ENCODE data around the gene HAPLN2. TPM values are rescaled to one million over a fixed set of nuclear protein-coding genes. Genes with fewer than 3 reads are reported as not detected.

HAPLN2 gene
- total RNA-seq, 1 experiment from 2014 or later = 0.21 TPM

GRCh38 chr1:156670359-156670758 lies 51.1 kb downstream of the HAPLN2 start:
- Histone ChIP-seq H3K4me3 (ENCODE audit: low read depth in 2 of 2, low read length in 2 of 2) (no peak overlapping the region), H3K36me3 (ENCODE audit: control insufficient read depth, insufficient read depth, low read length) (no peaks in the 10 kb centered on the region), H3K27ac (ENCODE audit: low read length) (peak overlapping the region; percentile 39; the same call in 1 of the 2 replicates), H3K9me3 (ENCODE audit: control insufficient read depth, insufficient read depth, low read depth, low read length) (no peaks in the 10 kb centered on the region), H3K27me3 (ENCODE audit: control insufficient read depth, insufficient read depth, low read length) (no peaks in the 10 kb centered on the region), H3K4me1 (ENCODE audit: control insufficient read depth, insufficient read depth, low read length) (peaks cover 31% of the 10 kb centered on the region)
- in situ Hi-C loops (cut with HindIII; ENCODE audit: low pct_unique_long_range_greater_than_20kb, low sequenced_read_pairs) (no loop called here), intact Hi-C loops (cut with micrococcal nuclease; ENCODE audit: unreplicated experiment) (no loop called here)
- TF ChIP-seq SIN3A (IDR thresholded peaks at IDR 0.05; ENCODE audit: borderline replicate concordance, insufficient read depth, low read depth, low read length) = no peak
- TF ChIP-seq TCF7L2 (IDR thresholded peaks at IDR 0.05; ENCODE audit: low read depth, low read length) = no peak
- TF ChIP-seq REST (IDR thresholded peaks at IDR 0.05; ENCODE audit: insufficient read depth in 1 of 2, low read depth in 2 of 2, low read length in 1 of 2) = no peak
- TF ChIP-seq CTCF (IDR thresholded peaks at IDR 0.05) = no peak
- TF ChIP-seq POLR2AphosphoS5 (IDR thresholded peaks at IDR 0.05; ENCODE audit: low read depth, low read length) = no peak
- no peak for ATAC-seq
- no TSS peak for BruUV-seq (replicated peaks)
- CTCF ChIA-PET = interaction anchor here (1.1 kb wide), 1 partner anchor 19 kb away, joined by 3 read pairs; no protein-coding TSS in a partner anchor
- POLR2A ChIA-PET = interaction anchor here (0.5 to 0.7 kb wide), 2 partner anchors 65 to 1362 kb away, joined by 6 to 12 read pairs; partner anchors contain the start of gene FDPS
- no peak for DNase-seq (ENCODE audit: low read depth, low spot score)

GRCh38 chr1:156670791-156671190 lies 51.6 kb downstream of the HAPLN2 start:
- intact Hi-C loops (cut with micrococcal nuclease; ENCODE audit: unreplicated experiment) = no loop called here
- no peak for ATAC-seq
- CTCF ChIA-PET = no interaction called here
- Histone ChIP-seq H3K4me1 (ENCODE audit: control insufficient read depth, insufficient read depth, low read length) (peaks cover 28% of the 10 kb centered on the region), H3K4me3 (ENCODE audit: low read depth in 2 of 2, low read length in 2 of 2) (no peak overlapping the region), H3K36me3 (ENCODE audit: control insufficient read depth, insufficient read depth, low read length) (no peaks in the 10 kb centered on the region), H3K27ac (ENCODE audit: low read length) (no peak overlapping the region), H3K9me3 (ENCODE audit: control insufficient read depth, insufficient read depth, low read depth, low read length) (no peaks in the 10 kb centered on the region), H3K27me3 (ENCODE audit: control insufficient read depth, insufficient read depth, low read length) (no peaks in the 10 kb centered on the region)
- TF ChIP-seq TCF7L2 (IDR thresholded peaks at IDR 0.05; ENCODE audit: low read depth, low read length) (no peak), SIN3A (IDR thresholded peaks at IDR 0.05; ENCODE audit: borderline replicate concordance, insufficient read depth, low read depth, low read length) (no peak), CTCF (IDR thresholded peaks at IDR 0.05) (no peak), REST (IDR thresholded peaks at IDR 0.05; ENCODE audit: insufficient read depth in 1 of 2, low read depth in 2 of 2, low read length in 1 of 2) (no peak), POLR2AphosphoS5 (IDR thresholded peaks at IDR 0.05; ENCODE audit: low read depth, low read length) (no peak)
- in situ Hi-C loops (cut with HindIII; ENCODE audit: low pct_unique_long_range_greater_than_20kb, low sequenced_read_pairs) = no loop called here
- no peak for DNase-seq (ENCODE audit: low read depth, low spot score)
- POLR2A ChIA-PET = interaction anchor here (0.5 kb wide), 1 partner anchor 36 kb away, joined by 4 read pairs; no protein-coding TSS in a partner anchor
- no TSS peak for BruUV-seq (replicated peaks)
